ENCODE data around the gene C18orf54.
A peak's percentile ranks its signal among the peaks of the same experiment; 100 is the strongest.

C18orf54 gene

DNA sequence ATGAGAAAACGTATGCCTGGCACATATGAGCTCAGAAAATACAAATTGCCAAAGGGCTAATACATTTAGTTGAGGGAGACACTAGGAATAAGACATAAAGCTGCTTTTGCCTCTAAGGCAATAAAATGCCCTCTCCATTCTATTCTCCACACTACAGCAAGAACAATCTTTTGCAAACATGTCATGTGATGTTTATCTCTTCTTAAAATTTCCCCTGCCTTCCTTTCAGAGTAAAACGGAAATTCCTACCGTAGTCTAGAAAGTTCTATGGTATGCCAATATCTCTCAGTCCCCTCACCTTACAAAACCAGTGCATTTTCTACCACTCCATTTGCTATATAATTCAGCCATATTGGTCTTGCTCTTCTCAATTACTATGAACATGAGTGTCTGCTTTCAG, 33.1 kb downstream of the C18orf54 start:
- Histone ChIP-seq H3K27me3 (no peaks in the 10 kb centered on the region), H3K36me3 (no peaks in the 10 kb centered on the region), H3K4me3 (ENCODE audit: low read depth, low read length) (no peak overlapping the region), H3K9me3 (no peaks in the 10 kb centered on the region), H3K4me1 (no peaks in the 10 kb centered on the region)
- TF ChIP-seq, protein P1, sequence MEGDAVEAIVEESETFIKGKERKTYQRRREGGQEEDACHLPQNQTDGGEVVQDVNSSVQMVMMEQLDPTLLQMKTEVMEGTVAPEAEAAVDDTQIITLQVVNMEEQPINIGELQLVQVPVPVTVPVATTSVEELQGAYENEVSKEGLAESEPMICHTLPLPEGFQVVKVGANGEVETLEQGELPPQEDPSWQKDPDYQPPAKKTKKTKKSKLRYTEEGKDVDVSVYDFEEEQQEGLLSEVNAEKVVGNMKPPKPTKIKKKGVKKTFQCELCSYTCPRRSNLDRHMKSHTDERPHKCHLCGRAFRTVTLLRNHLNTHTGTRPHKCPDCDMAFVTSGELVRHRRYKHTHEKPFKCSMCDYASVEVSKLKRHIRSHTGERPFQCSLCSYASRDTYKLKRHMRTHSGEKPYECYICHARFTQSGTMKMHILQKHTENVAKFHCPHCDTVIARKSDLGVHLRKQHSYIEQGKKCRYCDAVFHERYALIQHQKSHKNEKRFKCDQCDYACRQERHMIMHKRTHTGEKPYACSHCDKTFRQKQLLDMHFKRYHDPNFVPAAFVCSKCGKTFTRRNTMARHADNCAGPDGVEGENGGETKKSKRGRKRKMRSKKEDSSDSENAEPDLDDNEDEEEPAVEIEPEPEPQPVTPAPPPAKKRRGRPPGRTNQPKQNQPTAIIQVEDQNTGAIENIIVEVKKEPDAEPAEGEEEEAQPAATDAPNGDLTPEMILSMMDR (IDR thresholded peaks at IDR 0.05; ENCODE audit: low read depth, low read length): no peak
- DNase-seq: no peak

DNA sequence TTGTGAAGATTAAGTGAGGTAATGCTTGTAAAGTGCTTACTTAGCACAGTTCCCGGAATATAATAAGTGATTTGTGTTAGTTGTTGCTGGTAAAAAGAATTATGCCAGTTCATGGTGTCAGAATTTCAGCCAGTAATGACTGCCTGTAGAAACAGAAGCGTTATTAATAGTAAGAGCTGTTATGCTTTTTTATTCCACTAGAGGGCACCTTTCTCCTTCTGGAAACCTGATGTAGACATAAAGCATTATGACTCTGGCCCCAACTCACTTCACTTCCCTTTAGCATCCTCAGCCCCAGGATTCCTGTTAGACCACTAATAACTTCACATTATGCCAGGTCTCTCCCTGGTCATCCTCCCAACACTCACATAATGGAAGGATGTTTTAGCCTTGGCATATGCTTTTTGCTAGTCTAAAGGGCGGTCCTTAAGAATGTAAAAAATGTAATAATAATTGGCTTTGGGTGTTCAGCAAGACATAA, 34.9 kb downstream of the C18orf54 start:
- Histone ChIP-seq H3K4me1 (no peaks in the 10 kb centered on the region), H3K27me3 (no peaks in the 10 kb centered on the region), H3K36me3 (no peaks in the 10 kb centered on the region), H3K9me3 (no peaks in the 10 kb centered on the region), H3K4me3 (ENCODE audit: low read depth, low read length) (no peak overlapping the region)
- DNase-seq: no peak
- TF ChIP-seq, protein P1 (IDR thresholded peaks at IDR 0.05; ENCODE audit: low read depth, low read length): peak; percentile 55

DNA sequence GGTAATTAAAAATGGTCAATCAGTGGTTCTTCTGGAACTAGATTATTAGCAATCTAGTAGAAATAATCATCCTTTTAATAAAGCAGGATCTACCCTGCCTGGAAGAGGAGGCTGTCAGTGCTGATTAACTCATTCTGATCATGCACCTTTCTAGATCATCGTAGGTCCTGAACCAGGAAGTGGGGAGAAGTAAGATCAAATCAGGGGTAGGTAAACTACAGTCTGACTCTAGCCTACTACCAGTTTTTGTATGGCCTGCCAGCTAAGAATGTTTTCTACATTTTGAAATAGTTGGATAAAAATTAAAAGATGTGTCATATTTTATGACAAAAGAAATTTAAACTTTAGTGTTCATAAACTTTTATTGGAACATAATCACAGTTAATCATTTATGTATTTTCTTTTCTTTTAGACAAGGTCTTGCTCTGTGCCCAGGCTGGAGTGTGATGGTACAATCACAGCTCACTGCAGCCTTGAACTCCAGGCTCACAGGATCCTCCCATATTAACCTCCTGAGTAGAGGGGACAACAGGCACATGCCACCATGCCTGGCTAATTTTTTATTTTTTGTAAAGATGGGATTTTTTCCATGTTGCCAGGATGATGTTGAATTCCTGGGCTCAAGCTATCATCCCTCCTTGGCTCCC, 36.1 kb downstream of the C18orf54 start:
- H3K4me3 ChIP-seq (ENCODE audit: low read depth, low read length): no peak overlapping the region
- TF ChIP-seq, protein P1 (IDR thresholded peaks at IDR 0.05; ENCODE audit: low read depth, low read length): no peak
- no peak for DNase-seq
- no peaks in the 10 kb centered on the region for H3K27me3 ChIP-seq
- no peaks in the 10 kb centered on the region for H3K9me3 ChIP-seq
- H3K4me1 ChIP-seq: no peaks in the 10 kb centered on the region
- no peaks in the 10 kb centered on the region for H3K36me3 ChIP-seq

DNA sequence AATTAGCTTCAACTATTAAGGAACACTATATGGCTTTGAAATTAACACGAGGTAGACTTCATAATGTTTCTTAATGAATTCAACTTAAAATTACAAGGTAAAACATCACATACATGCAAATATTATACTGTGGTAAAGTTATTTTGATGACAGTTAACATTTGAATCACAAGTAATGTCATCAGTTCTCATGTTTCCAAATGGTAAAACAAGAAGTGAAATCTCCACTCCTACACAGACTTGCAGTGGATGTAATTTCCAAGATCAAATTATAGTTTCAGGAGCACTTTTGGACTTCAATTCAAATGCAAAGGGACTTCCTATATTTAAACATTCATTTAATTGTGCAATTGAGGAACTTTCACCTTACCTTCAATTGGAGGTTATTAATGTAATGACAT, 39.1 kb downstream of the C18orf54 start:
- TF ChIP-seq, protein P1 (IDR thresholded peaks at IDR 0.05; ENCODE audit: low read depth, low read length): no peak
- H3K9me3 ChIP-seq: no peaks in the 10 kb centered on the region
- H3K36me3 ChIP-seq: no peaks in the 10 kb centered on the region
- H3K27me3 ChIP-seq: no peaks in the 10 kb centered on the region
- H3K4me3 ChIP-seq (ENCODE audit: low read depth, low read length): no peak overlapping the region
- no peaks in the 10 kb centered on the region for H3K4me1 ChIP-seq
- DNase-seq: no peak

DNA sequence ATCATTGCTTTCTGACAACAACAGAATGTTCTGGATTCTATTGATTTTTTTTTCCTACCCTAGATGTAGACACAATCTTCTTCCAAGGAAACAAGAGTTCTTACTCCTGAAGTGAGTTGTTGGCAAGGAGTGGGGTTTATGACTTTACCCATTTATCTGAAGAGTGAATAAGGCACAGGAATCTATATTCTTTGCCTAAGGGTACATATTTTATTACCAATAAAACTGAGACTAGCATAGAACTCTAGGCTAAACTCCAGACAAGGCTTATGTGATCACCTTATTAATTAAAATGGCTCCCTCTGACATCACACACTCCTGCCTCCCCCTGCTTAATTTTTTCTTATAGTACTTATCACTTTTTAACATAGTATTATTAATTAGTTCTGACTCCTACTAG, 47.6 kb downstream of the C18orf54 start:
- no peaks in the 10 kb centered on the region for H3K36me3 ChIP-seq
- no peaks in the 10 kb centered on the region for H3K27me3 ChIP-seq
- TF ChIP-seq, protein P1 (IDR thresholded peaks at IDR 0.05; ENCODE audit: low read depth, low read length): no peak
- H3K9me3 ChIP-seq: no peaks in the 10 kb centered on the region
- no peak for DNase-seq
- no peaks in the 10 kb centered on the region for H3K4me1 ChIP-seq
- H3K4me3 ChIP-seq (ENCODE audit: low read depth, low read length): no peak overlapping the region

DNA sequence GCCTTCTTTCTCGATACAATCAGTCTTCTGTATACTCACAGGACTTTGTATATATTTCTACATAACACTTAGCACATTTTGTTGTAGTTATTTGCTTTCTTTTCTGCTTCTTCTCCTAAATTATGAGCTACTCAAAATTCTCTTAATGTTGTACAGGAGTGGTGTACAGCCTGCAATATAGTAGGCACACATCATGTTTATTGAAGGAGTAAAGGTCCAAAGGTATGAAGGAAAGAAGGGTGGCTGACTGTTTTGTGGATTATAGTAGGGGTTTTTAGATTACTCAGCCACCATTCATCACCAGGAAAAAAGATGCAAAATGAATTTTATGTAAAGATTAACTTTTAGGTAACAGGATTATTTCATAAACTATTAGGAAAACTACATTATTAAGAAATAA, 54.1 kb downstream of the C18orf54 start:
- no peaks in the 10 kb centered on the region for H3K4me1 ChIP-seq
- TF ChIP-seq, protein P1 (IDR thresholded peaks at IDR 0.05; ENCODE audit: low read depth, low read length): no peak
- H3K9me3 ChIP-seq: no peaks in the 10 kb centered on the region

More for the DNA sequence above, 54.1 kb downstream of the C18orf54 start:
- no peak overlapping the region for H3K4me3 ChIP-seq (ENCODE audit: low read depth, low read length)
- no peaks in the 10 kb centered on the region for H3K36me3 ChIP-seq
- H3K27me3 ChIP-seq: no peaks in the 10 kb centered on the region
- DNase-seq: no peak

Measured in BE2C (cell line).